Eye (tissue), 1 donor: ENCODE measurements around the gene ATP11A.

Source experiments
- DNase-seq: peaks from one replicate; pipeline ENCODE4 v3.0.0-alpha.2; 2015

ATP11A gene

DNA sequence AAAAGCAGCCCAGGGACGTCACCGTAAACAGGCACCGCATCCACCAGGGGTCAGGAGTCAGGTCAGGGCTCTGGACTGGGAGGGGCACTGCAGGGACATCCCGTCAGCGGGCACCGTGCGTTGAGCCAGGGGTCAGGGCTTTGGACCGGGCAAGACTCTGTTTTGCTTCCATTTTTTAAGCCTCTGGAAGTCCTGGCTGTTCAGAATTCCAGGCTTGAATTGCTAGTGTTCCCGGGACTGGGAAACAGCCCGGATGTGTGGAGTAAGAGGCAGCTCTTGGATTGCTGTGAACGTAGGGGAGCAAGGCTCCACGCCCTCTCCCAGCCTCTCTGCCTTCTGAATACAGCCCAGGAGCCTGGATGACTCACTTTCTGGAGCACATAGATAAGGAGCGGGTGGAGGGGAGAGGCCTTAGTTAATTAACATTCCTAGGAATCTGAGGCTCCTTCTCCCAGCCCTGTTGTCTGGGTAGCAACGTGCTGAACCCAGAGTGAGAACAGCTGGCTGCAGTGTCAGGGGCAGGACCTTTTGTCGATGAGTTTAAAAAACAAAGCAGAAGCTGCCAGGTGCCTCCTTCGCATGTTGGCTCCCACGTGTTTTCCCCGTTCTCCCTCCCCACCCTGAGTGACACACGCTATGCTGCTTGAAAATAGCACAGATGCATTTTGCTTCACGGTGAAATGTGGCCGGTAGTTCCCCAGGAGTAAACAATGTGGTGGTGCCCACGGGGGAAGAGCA is 21.9 kb downstream of the ATP11A start:
- DNase-seq, result peak; percentile 89

DNA sequence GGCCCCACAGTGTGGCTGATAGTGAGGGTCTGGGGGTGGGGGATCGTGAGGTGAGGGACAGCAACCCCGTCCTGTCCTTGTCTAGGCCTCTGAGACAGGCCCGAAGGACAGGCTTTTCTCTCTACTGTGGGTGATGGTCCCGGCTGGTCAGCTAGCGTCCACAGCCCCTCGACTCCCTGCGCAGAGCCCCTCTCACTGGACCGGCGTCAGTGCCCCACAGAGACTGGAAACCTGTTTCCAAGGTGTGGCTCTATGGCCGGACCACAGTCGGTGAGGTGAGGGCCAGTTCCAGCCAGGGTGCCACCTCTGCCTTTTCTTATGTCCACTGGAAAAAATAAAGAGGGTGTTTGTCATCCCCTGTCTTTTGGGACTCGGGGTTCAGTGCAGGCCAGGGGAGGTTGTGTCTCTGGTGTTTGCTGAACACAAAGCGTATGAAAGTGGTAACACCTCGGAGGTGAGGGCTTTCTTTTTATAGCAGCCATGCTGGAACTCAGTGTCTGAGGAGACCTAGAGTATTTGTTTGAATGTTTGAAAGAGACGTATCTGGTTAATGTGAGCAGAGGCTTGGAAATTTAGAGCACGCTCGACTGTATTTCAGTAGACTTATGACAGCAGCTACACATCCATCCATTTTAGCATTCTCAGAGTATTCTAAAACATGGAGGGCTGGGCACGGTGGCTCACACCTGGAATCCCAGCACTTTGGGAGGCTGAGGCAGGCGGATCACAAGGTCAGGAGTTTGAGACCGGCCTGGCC is 22.8 kb downstream of the ATP11A start:
- no peak for DNase-seq

DNA sequence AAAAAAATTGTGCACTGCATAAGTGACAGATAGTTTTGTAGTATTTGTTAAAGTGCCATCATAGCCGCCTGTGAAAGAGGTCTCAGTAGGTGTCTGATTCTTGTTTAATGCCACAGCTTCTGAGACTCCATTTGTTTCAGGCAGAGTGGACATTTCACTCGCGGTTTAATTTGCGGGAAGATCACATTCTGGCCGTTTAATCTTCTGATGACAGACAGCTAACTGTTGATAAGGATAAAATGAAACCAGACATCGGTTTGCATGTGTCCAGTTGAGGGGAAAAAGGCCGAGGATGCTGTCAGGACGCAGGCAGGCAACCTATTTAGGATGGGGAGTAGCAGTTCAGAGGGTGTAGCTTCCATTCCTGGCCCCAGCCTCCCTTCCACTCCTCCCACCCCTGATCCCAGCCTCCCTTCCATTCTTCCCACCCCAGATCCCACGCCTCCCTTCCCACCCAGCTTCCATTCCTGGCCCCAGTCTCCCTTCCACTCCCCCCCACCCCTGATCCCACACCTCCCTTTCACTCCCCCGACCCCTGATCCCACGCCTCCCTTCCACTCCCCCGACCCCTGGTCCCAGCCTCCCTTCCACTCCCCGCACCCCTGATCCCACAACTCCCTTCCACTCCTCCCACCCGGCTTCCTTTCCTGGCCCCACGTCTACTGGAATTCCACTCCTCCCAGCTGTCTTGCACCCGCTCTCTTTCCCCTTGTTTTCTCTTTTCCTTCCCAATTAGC is 23.8 kb downstream of the ATP11A start:
- DNase-seq, result no peak

DNA sequence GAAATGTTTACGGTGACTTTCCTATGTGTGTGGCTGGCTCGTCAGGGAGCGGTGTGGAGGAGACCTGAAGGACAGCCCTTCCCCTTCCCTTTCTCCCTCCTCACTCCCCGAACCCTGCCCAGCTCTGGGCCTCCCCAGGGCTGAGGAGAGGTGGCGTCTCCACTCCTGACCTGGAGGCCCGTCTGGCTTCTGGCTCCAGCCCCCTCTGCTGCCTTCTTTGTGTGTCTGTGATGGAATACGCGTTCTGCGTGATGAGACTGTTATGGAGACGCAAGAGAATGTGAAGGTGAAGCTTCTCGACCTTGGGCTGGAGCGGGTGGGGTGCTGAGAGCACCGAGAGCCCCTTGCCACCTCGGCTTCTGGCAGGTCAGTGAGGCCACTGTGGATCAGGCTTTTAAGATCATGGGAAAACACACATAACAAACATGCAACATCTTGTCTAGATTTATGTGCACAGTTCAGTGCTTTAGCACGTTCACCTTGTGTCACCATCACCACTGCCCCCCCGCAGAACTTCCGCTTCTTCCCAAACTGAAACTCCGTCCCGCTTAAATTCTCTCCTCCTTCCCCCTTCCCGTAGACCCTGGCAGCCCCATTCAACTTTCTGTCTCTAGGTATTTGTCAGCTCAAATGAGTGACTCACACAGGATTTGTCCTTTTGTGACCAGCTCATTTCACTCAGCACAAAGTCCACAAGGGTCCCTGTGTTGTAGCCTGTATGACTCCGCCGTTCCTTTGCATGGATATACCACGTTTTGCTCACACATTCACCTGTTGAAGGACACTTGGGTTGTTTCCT is 24.7 kb downstream of the ATP11A start:
- no peak for DNase-seq

DNA sequence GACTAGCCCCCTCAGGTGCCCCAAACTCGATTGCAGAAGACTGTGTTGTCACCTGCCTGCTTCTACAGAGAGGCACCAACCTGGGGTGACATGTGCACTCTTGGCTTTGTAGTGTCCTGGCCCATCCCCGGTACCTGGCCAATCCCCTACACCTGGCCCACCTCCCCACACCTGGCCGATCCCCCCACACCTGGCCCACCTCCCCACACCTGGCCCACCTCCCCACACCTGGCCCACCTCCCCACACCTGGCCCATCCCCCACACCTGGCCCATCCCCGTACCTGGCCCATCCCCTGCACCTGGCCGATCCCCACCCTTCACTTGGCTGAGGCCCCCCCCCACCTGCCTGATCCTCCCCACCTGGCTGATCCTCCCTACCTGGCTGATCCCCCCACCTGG is 25.4 kb downstream of the ATP11A start:
- DNase-seq, result no peak

DNA sequence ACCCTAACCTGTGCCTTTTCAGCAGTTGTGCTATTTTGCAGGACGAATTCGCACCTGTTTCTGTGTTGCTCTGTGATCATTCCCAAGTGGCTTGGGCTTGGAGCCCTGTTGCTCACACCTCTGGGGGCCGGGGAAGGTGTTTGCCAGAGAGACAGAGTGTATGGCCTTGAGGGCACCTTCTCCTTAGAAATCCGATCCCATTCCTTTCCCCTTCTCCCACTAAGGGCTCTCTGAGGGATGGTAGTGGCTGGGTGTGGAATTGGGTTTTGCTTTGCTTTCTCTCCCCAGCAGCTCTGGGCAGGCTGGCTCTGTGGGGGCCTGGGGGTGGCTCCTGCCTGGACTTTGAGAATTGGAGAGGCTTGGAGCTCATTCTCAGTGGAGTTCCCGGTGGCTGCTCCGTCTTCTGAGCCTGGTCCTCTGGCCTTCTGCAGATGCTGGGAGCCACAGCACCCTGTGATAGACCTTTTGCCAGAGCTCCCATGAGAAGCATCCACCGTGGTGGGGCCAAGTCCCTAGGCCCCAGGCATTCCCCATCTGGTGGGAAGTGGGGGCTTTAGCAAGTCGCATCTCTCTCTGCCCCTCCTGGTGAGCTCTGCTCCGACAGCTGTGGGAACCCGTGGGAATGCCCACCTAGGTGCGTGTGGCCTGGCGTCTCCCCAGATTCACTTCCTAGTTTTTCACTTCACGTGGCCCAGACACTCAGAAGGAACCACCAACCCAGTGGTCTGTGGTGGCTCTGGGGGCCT is 26.1 kb downstream of the ATP11A start:
- DNase-seq, result no peak

DNA sequence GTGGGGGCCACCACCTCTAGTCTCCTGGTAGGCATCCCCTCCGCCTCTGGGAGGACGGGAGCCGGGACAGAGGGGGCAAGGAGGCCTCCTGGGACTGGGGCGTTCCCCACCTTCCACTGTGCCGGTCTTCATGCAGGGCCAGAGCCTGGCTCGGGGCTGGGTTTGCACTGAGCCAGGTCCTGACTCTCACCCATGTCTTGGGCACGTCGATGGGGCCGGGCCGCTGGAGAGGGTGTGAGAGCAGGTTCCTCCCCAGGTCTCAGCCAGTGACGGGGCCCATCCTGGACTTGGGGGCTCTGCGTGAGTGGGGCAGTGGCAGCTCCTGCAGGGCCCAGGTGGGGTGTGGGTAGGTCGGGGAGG is 26.6 kb downstream of the ATP11A start:
- no peak for DNase-seq

DNA sequence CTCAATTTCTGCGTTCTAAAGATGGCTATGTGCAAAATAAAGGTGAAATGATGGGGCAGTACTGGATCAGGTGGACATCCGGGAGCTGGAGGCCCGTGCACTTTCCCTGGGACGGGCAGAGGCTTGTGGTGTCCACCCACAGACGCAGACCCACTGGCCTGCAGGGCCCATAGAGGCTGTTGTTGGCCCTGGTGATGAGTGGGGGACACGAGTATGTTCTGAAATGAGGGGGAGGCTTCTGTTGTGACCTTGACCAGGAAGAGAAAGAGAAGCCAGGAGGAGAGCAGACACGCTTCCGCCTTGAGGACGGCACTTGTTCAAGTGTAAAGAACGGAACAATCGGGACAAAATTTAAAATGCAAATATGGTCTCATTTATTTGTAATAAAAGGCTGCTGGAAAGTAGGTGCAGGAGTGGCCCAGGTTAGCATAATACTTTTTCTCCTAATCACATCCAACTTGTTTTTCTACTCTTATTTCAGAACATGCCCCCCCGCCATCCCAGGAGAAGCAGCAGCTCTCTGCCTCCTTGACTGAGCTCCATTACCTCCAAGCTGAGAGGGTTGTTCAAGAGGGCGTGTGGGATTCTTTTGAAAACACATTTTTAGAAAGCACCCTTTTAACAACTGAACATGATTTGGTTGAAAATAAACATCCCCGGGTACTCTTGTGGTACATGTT is 27.1 kb downstream of the ATP11A start:
- no peak for DNase-seq

DNA sequence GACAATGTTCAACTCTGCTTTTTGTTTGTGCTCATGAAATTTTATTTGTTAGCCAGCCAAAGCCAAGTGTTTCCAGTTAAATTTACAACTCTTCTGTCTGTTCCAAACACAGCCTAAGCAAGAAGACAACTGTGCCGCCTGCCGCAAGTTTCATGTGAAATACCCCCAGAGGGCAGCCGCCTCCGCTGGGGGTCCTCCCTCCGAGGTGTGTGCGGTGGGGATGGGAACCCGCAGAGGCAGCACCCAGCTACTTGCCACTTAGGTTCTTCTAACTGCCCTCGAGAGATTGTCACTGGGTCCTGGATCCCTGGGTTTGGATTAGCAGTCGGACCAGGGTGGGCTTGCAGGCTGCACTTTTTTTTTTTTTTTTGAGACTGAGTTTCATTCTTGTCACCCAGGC is 28.5 kb downstream of the ATP11A start:
- DNase-seq, result no peak

DNA sequence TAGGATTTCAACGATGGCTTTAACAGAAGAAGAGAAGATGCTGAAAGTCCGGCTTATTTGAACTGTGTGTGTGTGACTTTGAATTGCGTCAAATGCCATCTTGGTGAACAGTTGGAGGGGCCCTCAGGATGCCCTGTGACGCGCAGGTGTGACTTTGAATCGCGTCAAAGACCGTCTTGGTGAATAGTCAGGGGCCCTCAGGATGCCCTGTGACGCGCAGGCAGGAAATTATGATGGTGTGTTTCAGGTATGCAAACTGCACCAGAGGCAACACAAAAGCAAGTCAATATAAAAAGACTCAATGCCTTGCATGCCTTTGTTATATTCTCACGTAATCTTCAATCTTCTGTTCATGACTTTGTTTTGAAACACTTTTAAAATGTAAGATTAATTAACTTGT is 29.2 kb downstream of the ATP11A start:
- DNase-seq, result no peak

DNA sequence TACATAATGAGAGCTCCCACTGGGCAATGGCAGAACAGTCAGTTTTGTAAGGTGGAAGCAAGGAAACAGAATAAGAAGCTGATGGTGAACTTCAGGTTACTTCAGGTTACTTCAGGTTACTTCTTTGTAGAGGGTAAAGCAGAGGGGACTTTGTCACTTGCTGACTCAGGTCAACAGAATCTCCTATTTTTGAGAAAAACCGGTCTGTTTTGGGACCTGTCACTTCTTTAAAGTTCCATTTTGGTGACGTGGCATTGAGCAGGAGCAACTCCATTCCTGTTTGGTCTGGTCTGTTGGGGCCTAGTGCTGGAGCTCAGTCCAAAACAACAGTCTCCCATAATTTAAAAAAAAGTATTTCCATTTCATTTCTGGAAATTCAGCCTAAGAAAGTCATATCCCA is 29.7 kb downstream of the ATP11A start:
- no peak for DNase-seq

DNA sequence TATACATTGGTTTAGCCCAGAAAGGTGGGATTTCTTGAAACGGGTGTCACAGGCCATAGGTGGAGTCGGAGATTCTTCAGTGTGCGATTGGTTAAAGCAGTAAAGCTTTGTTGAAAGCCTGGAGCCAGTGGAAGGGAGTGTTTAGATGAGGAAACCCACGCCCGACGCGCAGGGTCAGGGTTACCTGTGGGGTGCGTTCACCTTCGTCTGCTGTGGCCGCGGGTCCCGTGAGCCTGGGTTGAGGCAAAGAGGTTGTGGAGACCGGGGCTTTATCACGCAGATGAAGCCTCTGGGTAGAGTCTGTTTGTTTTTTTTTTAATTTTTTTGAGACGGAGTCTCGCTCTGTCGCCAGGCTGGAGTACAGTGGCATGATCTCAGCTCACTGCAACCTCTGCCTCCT is 30.4 kb downstream of the ATP11A start:
- DNase-seq, result no peak

DNA sequence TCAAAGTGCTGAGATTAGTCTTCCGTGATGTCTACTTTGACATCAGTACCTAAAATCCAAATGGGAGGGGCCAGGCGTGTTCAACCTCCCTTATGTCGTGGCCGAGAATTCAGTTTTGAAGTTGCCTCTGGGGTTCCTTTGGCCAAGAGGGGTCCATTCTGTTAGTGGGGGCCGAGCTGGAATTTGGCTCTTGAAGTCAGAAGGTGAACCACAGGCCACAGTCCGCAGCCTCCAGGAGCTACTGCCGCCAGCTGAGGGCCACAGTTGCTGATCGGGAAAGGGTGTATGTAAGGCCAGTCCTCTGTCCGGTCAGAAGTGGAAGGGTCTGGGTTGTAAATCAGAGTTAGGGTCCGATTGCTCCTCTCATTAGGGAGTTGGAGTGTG is 31.0 kb downstream of the ATP11A start:
- no peak for DNase-seq

DNA sequence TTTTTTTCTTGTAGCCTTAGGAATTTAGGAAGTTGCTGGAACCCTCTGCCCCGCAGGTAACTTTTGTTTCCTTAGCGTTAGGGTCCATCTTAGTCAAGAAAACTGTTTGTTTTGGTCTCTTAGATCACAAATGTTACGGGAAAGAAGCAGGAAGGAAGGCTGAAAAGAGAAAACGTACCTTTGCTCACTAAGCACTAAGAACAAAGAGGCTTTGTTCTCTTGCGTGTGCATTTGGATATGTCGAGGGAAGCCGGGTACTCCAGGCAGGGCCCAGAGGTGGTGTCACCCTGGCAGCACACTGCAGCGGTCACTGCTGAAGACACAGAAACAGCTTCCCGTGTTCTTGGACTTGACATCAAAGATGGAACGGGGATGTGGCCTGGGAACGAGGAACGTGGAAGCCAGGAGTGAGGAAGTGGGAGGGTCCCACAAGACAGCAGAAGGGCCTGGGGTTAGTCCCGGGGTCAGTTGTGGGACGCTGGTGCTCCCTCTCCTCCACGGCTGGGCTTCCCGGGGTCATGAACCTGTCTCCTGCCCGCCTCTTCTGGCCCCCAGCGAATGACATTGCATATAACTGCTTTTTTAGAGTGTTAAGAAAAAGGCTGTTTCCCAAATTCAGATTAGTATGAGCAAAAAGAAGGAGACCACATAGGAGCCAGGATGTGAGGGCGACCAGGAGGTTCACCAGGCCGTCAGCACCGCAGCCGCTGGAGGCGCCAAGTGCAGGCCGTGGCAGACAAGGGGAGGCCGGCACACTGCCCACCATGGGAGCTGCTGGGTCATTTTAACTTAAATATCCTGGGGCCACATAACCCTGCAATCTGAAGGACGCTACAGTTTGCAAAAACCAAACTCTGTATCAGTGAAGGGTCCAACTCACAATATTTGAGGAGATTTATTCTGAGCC is 31.6 kb downstream of the ATP11A start:
- no peak for DNase-seq

DNA sequence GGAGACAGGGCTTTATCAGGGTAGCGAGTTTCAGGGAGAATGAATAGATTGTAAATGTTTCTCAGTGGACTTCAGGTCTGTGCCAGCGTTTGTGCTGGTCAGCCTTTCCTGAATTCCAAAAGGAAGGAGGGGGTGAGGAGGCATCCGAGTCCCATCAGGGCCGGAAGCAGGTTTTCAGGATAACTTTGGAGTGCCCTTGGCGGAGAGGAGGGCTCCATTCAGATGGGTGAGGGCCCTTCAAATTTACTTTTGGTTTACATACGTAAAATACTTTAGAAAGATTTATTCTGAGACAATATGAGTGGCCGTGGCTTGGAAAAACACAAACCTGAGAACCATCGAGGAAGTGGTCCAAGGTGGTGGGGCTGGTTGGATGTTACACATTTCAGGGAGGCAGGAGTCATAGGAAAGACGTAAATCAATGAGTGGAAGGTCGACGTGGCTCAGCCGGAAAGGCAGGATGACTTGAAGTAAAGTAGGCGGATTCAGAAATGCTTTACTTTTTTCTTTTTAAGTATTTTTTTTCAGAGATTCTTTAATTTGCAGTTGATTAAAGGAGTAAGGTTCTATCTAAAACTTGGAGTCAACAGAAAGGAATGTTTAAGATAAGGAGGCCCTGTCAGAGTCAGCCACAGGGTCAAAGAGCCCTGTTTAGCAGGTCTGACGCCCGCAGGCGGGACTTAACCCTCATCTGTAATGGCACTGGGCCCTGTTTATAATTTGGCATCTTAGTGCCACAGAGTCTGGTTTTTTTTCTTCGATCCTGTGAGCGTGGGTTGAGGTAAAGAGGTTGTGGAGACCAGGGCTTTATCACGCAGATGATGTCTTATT is 32.8 kb downstream of the ATP11A start:
- DNase-seq, result no peak

DNA sequence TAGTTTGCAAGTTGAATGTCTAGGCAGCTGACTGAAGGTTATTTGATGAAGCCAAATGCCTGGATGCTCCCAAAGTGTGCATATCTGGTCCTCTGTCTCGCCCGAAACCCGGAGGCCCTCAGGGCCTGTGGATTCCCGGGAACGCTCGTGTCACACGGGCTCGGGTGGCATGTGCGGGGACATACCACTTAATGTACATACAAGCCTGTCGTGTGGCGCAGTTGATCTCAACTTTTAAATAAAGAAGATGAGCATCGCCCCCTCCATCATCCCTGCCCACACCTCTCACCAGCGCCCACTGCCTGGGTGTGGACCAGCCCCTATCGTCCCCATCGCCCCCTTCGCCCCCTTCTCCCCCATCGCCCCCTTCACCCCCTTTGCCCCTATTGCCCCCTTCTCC is 33.9 kb downstream of the ATP11A start:
- DNase-seq, result no peak

DNA sequence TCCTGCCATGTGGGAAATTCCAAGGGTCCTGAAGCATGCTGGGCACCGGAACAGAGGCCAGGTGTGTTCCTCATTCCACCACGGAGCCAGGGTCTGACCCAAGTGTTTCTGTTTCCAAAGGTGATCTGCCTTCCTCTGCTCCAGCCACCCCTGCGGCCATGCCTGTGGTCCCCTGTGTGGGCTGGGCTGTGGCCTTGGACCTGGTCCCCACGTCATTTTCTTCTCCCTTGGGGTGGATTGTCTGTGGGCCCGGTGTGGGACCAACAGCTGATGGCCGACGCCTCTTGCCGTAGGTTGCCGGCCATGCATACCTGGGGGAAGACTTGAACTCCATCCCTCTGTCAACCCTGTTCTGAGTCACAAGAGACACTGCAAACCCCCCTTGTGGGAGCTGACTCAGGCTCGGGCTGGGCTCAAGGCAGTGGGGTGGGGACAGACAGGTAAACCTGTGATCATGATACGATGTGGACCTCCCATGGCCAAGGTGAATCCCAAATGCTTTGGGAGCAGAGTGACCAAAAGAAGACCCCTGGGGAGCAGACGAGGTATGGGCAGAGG is 35.0 kb downstream of the ATP11A start:
- DNase-seq, result no peak

DNA sequence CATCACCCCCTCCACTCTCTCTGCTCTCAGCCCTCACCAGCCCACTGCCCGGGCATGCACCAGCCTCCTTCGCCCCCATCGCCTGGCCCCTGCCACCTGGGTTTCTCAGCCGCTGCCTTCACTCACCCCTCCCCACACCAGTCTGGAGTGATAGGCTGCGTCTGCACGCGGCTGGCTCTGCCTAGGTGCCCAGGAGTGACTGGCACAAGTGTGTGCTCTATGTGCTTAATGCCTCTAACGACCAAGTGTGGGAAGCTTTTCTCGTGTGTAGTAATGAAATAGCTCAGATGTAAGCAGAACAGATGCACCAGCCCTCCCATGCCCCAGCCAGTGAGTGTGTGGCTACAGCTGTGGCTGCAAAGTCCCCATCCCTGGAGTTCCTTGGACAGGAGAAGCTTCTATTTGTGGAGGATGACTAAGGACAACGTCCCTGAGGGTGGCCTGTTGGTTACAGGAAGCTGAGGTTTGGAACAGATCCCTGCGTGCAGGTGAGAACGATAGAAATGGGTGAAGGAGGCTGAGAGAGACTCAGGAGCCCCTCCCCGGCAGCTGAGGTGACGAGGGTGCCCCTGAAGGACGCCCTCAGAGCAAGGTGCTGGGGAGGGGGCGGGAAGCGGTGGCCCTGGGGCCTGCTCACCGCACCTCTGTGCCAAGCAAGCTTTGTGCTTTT is 35.6 kb downstream of the ATP11A start:
- no peak for DNase-seq
